Kidney (tissue), 14 donors: Measurements from ENCODE around the gene CENPH. TPM values are rescaled to one million over a fixed set of nuclear protein-coding genes. Genes with fewer than 3 reads are reported as not detected.
"Not testable (repeated sequence)": the region's sequence is repeated elsewhere in the genome, so short reads cannot be mapped to it uniquely, and the experiment has no call there.

ENCODE experiments used
- DNase-seq, 5 donors: peaks; one replicate each; pipeline ENCODE4 v3.0.0-alpha.2; 2013 to 2020
- FAIRE-seq: peaks from 2 replicates; lab custom pipeline; 2012; peaks lifted over from hg19 to GRCh38; lab: Jason Lieb, UNC
- H3K27ac ChIP-seq, 2 donors: one replicate each; pipeline ENCODE4 v1.7.0; 2013; ENCODE audit warnings: low read depth in 2 of 2, low read length in 2 of 2, inconsistent platforms in 1 of 2
- H3K27me3 ChIP-seq: one replicate; pipeline ENCODE4 v1.7.1; 2013; ENCODE audit warnings: low read length, inconsistent platforms; ENCODE audit not compliant: control insufficient read depth, insufficient read depth
- H3K36me3 ChIP-seq, 3 donors: one replicate each; pipeline versions ENCODE4 v1.7.0 to v1.7.1; 2013; ENCODE audit warnings: low read length in 3 of 3, control low read depth in 1 of 3, inconsistent platforms in 1 of 3; ENCODE audit not compliant: insufficient read depth in 3 of 3, control insufficient read depth in 2 of 3
- H3K4me1 ChIP-seq, 3 donors: one replicate each; pipeline versions ENCODE4 v1.7.0 to v1.7.1; 2013; ENCODE audit warnings: low read length in 3 of 3, inconsistent platforms in 1 of 3, low read depth in 1 of 3; ENCODE audit not compliant: control insufficient read depth in 2 of 3, insufficient read depth in 2 of 3
- H3K4me3 ChIP-seq, 3 donors: one replicate each; pipeline versions ENCODE4 v1.7.0 to v1.8.1; 2013; ENCODE audit warnings: low read length in 3 of 3, control low read depth in 1 of 3, inconsistent platforms in 1 of 3
- H3K9ac ChIP-seq, 3 donors: one replicate each; pipeline versions ENCODE4 v1.7.0 to v1.7.1; 2013; ENCODE audit warnings: low read length in 3 of 3, control low read depth in 1 of 3, inconsistent platforms in 1 of 3
- H3K9me3 ChIP-seq, 3 donors: one replicate each; pipeline versions ENCODE4 v1.7.0 to v1.7.1; 2013; ENCODE audit warnings: low read length in 3 of 3, control low read depth in 1 of 3, inconsistent platforms in 1 of 3; ENCODE audit not compliant: control insufficient read depth in 2 of 3, insufficient read depth in 1 of 3
- CTCF ChIP-seq: IDR thresholded peaks from 3 replicates; pipeline ENCODE4 v1.5.1; 2012; ENCODE audit warnings: mild to moderate bottlenecking, moderate library complexity, borderline replicate concordance; ENCODE audit not compliant: insufficient read depth; ENCODE audit errors: extremely low read depth
- intact Hi-C: fragments of 100-400 bp; cut with DNase I; formaldehyde crosslinking; loops from one replicate; pipeline ENCODE4 v1.11.1; 2022
- polyA plus RNA-seq: library from polyadenylated mRNA; stranded (reverse); fragments of 350-450 nt; fragmentation: Illumina TruSeq; extraction: RNeasy Lipid Tissue Mini Kit (QIAGEN cat#74804); gene quantifications from one replicate; pipeline ENCODE4 v1.2.3, GENCODE V29; 2014; ENCODE audit warnings: low read depth, low replicate concordance; ENCODE audit not compliant: insufficient read depth
- total RNA-seq: library from RNA; stranded (reverse); fragmentation: NEBNext Ultra II Directional; extraction: Animal tissue kit (Norgen Biotek cat#: 25700); gene quantifications from one replicate; pipeline ENCODE4 v1.2.1, GENCODE V29; 2021
- donor health status: control.
- donor health status: control.
- donor health status: control.
- donor health status: control.
- donor health status: control.
- donor health status: DM: yes; HTN: yes; CAD: no.
- donor health status: Normal renal cell carcinoma (clear cell type).

CENPH gene
- total and polyA plus RNA-seq, 2 donors from 2014 or later = 1.5 to 3.1 TPM

- intact Hi-C loops = no loop called here
- FAIRE-seq (no peak), DNase-seq (peak; percentile 91 to 98 (median 97))
- H3K9me3 ChIP-seq = no peaks in the 10 kb centered on the region
- H3K27ac ChIP-seq = peak within 1 kb of the TSS; percentile 51 to 82
- peaks cover 0 to 5% (median 0%) of the 10 kb centered on the region in 3 donors for H3K4me1 ChIP-seq
- H3K4me3 ChIP-seq = peak within 1 kb of the TSS; percentile 91 to 99 (median 91)
- no peaks in the 10 kb centered on the region for H3K27me3 ChIP-seq
- H3K36me3 ChIP-seq = peaks cover 0 to 6% (median 2%) of the 10 kb centered on the region in 3 donors
- H3K9ac ChIP-seq = peak within 1 kb of the TSS; percentile 78 to 88 (median 78)
- no peak for TF ChIP-seq CTCF
Measured at GRCh38 chr5:69234457-69235268, 45.3 kb downstream of the CENPH start, which contains the start of gene CDK7. Gene CDK7 (plus strand): TSS chr5:69234886. CDS start chr5:69234976, 90 bp downstream.

GRCh38 chr5:69236733-69237132 lies 47.4 kb downstream of the CENPH start:
- H3K4me1 ChIP-seq, FAIRE-seq, H3K4me3 ChIP-seq, H3K36me3 ChIP-seq, H3K27me3 ChIP-seq, DNase-seq, H3K9ac ChIP-seq, H3K27ac ChIP-seq, H3K9me3 ChIP-seq, intact Hi-C loops: not testable (repeated sequence)

GRCh38 chr5:69237877-69238276 lies 48.5 kb downstream of the CENPH start:
- no peak for TF ChIP-seq CTCF
- Histone ChIP-seq H3K9ac (no peak overlapping the region), H3K9me3 (no peaks in the 10 kb centered on the region), H3K4me3 (no peak overlapping the region), H3K36me3 (peaks cover 0 to 4% (median 0%) of the 10 kb centered on the region in 3 donors), H3K4me1 (peaks cover 0 to 5% (median 0%) of the 10 kb centered on the region in 3 donors), H3K27ac (no peak overlapping the region), H3K27me3 (no peaks in the 10 kb centered on the region)
- FAIRE-seq = no peak
- no peak for DNase-seq
- intact Hi-C loops = no loop called here

- Histone ChIP-seq H3K36me3 (peaks cover 0 to 4% (median 0%) of the 10 kb centered on the region in 3 donors), H3K9me3 (no peaks in the 10 kb centered on the region), H3K9ac (no peak overlapping the region), H3K27me3 (no peaks in the 10 kb centered on the region), H3K27ac (no peak overlapping the region), H3K4me1 (peaks cover 0 to 5% (median 0%) of the 10 kb centered on the region in 3 donors), H3K4me3 (no peak overlapping the region)
- intact Hi-C loops = no loop called here
- no peak for DNase-seq
- no peak for FAIRE-seq
- TF ChIP-seq CTCF = no peak
Measured at GRCh38 chr5:69238760-69239251, 49.4 kb downstream of the CENPH start.
